GM23338 (cell line): ENCODE data around the gene PLS1.

Source experiments
- CTCF ChIP-seq, 2 experiments: fragments of 200-600 bp in 1 of 2; sonication (generic) in 1 of 2; conservative IDR thresholded peaks; 2 replicates each; pipeline versions ENCODE4 v1.5.1 to v1.6.1; 2016 to 2017; ENCODE audit warnings: antibody characterized with exemption in 2 of 2, low read depth in 2 of 2, mild to moderate bottlenecking in 2 of 2, moderate library complexity in 1 of 2
- EZH2 ChIP-seq: fragments of 200-600 bp; sonication (generic); IDR thresholded peaks from one replicate; pipeline ENCODE4 v1.8.0; 2017; ENCODE audit warnings: antibody characterized with exemption, mild to moderate bottlenecking, low read depth; ENCODE audit not compliant: unreplicated experiment
- EZH2phosphoT487 ChIP-seq: fragments of 200-600 bp; sonication (generic); IDR thresholded peaks from one replicate; pipeline ENCODE4 v1.8.1; 2018; ENCODE audit warnings: antibody characterized with exemption; ENCODE audit not compliant: unreplicated experiment
- JUNB ChIP-seq: IDR thresholded peaks from one replicate; pipeline ENCODE4 v1.6.1; 2016; ENCODE audit warnings: antibody characterized with exemption; ENCODE audit not compliant: unreplicated experiment
- POLR2AphosphoS5 ChIP-seq: IDR thresholded peaks from 2 replicates; pipeline ENCODE4 v1.6.1; 2016; ENCODE audit warnings: antibody characterized with exemption, low read depth
- REST ChIP-seq: IDR thresholded peaks from one replicate; pipeline ENCODE4 v1.6.1; 2018; ENCODE audit warnings: antibody characterized with exemption; ENCODE audit not compliant: unreplicated experiment
- ZNF114 ChIP-seq: fragments of 250-450 bp; sonication (Bioruptor Pico); IDR thresholded peaks from 2 replicates; pipeline ENCODE4 v1.5.0; 2020; ENCODE audit warnings: mild to moderate bottlenecking, moderate library complexity
- ZNF331 ChIP-seq: fragments of 250-450 bp; sonication (Bioruptor Pico); IDR thresholded peaks from 2 replicates; pipeline ENCODE4 v1.5.0; 2020; ENCODE audit warnings: low read depth, mild to moderate bottlenecking, moderate library complexity

DNA sequence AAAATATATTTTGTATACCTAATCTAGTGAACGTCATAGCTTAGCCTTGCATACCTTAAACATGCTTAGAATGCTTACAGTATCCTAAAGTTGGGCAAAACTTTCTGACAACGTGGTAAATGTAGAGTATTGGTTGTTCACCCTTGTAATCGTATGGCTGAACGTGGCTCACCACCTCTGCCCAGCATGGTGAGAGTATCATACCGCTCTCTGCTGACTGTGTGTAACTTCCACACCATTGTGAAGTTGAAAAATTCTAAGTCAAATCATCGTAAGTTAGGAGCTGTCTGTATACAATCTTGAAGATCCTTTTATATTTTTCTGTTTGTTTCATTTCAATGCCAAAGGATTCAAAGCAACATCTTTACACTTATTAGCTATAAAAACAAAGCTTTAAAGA lies 64.2 kb downstream of the PLS1 start:
- TF ChIP-seq POLR2AphosphoS5: no peak
- no peak for TF ChIP-seq EZH2
- TF ChIP-seq CTCF (conservative IDR thresholded peaks at IDR 0.05; ENCODE audit: low read depth in 2 of 2): peak in 1 of 2 experiments; percentile 29; a peak in 2 of 4 replicates
- no peak for TF ChIP-seq REST
- TF ChIP-seq JUNB: no peak
- TF ChIP-seq ZNF114 (CRISPR knock-in tag): no peak
- no peak for TF ChIP-seq ZNF331
- no peak for TF ChIP-seq EZH2phosphoT487
